AG04449 (cell line): ENCODE results near the gene WDR33.

Experiments
- CTCF ChIA-PET: fragments of 350-600 bp; formaldehyde crosslinking; extraction: SDS; loops from one replicate; lab custom pipeline; 2021; ENCODE audit warnings: antibody characterized with exemption; lab: Yijun Ruan, JAX
- POLR2A ChIA-PET: fragments of 400-600, 350-600 bp; formaldehyde crosslinking; extraction: SDS; loops from one replicate; lab custom pipeline; 2020; ENCODE audit warnings: antibody characterized with exemption, inconsistent platforms; lab: Yijun Ruan, JAX
- DNase-seq: peaks from one replicate; pipeline ENCODE4 v3.0.0-alpha.2; 2010; ENCODE audit warnings: low read depth, low spot score
- H3K4me3 ChIP-seq: 2 replicates; pipeline ENCODE4 v1.5.1; 2011; ENCODE audit warnings: low read depth, mild to moderate bottlenecking, control low read depth, low read length
- TF ChIP-seq, protein P1 (sequence below): IDR thresholded peaks from one replicate; pipeline ENCODE4 v1.5.1; 2011; ENCODE audit warnings: mild to moderate bottlenecking, moderate library complexity, low read length, control low read depth, inconsistent platforms; ENCODE audit not compliant: insufficient read depth; ENCODE audit errors: missing control alignments

WDR33 gene

DNA sequence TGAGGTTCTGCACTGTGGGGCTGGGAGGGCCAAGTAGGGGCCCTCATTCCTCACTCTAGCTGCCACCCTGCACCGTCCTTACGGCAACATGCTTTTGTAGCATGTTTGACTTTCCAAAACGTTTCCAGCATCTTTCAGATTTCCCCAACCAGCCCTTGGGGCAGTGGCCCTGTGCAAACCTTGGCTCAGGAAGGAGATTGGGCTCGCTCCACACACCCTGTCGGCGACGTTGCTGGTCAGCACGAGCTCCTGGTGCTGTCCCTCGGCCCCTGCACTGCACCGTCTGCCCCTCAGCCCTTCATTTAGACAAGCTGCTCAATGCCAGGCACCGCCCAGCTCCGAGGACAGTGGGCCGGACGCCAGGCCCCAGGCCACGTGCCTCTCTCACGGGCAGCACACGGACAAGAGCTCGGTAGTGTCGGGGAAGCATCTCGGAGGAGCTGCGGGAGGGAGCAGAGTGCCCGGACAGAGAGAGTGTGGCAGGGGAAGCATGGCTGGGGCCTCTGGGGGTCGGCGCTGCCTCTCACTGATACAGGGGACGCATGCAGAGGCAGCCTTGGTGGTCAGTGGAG is 158.1 kb downstream of the WDR33 start:
- CTCF ChIA-PET, result interaction anchor here (1.0 to 6.9 kb wide), 6 partner anchors 8 to 135 kb away, joined by 3 to 119 read pairs (median 4); no protein-coding TSS in a partner anchor
- DNase-seq, result no peak
- TF ChIP-seq, protein P1, sequence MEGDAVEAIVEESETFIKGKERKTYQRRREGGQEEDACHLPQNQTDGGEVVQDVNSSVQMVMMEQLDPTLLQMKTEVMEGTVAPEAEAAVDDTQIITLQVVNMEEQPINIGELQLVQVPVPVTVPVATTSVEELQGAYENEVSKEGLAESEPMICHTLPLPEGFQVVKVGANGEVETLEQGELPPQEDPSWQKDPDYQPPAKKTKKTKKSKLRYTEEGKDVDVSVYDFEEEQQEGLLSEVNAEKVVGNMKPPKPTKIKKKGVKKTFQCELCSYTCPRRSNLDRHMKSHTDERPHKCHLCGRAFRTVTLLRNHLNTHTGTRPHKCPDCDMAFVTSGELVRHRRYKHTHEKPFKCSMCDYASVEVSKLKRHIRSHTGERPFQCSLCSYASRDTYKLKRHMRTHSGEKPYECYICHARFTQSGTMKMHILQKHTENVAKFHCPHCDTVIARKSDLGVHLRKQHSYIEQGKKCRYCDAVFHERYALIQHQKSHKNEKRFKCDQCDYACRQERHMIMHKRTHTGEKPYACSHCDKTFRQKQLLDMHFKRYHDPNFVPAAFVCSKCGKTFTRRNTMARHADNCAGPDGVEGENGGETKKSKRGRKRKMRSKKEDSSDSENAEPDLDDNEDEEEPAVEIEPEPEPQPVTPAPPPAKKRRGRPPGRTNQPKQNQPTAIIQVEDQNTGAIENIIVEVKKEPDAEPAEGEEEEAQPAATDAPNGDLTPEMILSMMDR, result no peak
- POLR2A ChIA-PET, result no interaction called here
- no peak overlapping the region for H3K4me3 ChIP-seq

DNA sequence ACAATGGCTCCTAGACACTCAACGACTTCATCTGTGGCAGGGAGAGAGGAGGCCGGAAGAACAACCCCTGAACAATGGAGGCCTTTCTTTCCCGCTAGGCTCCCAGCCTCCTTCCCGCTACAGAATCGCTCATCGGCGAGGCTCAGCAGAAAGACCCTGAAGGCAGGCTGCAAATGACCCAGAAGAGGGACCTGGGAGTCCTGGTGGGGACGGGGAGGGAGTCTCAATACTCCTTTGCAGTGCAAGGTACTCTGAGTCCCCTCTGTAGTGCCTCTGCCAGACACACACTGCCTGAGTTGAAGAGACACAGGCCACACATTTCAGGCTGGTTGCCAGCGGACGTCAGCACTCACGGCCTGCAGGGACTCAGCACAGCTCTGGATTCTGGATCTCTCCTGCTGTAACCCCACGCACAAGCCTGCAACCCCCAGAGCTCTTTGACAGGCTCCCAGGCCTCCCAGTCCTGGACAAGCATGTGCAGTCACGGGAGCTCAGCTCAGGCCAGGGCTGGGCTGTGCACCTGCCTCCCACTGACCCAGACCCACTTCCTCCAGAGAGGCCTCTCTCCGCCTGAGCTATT is 158.9 kb downstream of the WDR33 start:
- ChIA-PET POLR2A (no interaction called here), CTCF (interaction anchor here (1.0 to 6.9 kb wide), 4 partner anchors 8 to 59 kb away, joined by 3 to 119 read pairs (median 6); no protein-coding TSS in a partner anchor)
- TF ChIP-seq, protein P1, result no peak
- no peak for DNase-seq
- H3K4me3 ChIP-seq, result no peak overlapping the region

DNA sequence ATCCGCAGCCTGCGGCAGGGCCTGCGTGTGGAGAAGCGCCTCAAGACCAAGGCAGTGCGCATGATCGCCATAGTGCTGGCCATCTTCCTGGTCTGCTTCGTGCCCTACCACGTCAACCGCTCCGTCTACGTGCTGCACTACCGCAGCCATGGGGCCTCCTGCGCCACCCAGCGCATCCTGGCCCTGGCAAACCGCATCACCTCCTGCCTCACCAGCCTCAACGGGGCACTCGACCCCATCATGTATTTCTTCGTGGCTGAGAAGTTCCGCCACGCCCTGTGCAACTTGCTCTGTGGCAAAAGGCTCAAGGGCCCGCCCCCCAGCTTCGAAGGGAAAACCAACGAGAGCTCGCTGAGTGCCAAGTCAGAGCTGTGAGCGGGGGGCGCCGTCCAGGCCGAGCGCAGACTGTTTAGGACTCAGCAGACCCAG is 159.6 kb downstream of the WDR33 start:
- ChIA-PET CTCF (interaction anchor here (1.9 to 6.9 kb wide), 3 partner anchors 12 to 58 kb away, joined by 5 to 119 read pairs (median 10); no protein-coding TSS in a partner anchor), POLR2A (no interaction called here)
- no peak overlapping the region for H3K4me3 ChIP-seq
- DNase-seq, result no peak
- TF ChIP-seq, protein P1, result no peak
